Activated CD4-positive, alpha-beta T cell treated with anti-CD3 and anti-CD28 coated beads, Interleukin-10, Interleukin-2, amounts not matched to agents 100 ng/mL and 50 ng/mL, durations not matched to agents 16 hours and 8 hours (primary cell): ENCODE results near the gene DHRS7B.

ENCODE experiments used
- DNase-seq: peaks from one replicate; pipeline ENCODE4 v3.0.0-alpha.2; 2020

The DHRS7B gene

DNA sequence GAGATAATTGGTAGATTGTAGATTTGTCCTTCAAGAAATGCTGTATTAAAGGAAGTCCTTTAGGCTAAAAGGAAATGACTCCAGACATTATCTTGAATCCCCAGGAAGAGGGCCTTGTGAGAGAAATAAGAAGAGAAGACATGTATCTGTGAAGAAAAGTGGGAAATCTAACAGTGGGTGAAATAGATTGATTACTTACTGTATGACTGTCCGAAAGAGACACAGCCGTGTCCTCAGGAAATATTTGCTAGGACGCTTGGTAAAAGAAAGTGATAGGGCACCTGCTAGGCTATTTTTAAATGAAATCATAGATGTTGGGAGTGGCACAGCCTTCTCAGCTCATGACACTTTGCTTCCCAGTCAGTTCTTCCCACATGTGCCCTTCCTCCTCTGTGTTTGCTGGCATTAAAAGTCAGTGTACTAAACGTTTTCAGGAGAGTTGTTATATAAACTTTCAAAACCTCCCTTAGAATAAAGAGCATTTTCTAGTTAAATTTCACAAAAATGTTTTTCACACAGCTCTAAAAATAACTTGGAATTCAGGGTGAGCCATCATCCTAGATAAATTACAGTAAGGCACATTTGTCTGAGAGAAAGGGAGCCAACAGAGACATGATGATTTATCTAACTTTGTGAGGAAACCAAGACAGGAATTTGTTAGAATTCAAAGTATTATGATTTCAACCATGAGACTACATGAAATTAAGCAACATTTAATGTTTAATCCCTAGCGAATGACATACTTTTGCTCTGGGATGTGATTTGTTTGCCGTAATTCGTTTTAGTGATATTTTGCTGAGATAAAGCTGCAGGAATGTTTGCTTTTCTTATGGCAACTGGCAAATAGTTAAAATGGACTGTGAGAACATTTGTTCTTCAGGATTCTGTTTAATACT is 35.0 kb downstream of the DHRS7B start:
- no peak for DNase-seq

DNA sequence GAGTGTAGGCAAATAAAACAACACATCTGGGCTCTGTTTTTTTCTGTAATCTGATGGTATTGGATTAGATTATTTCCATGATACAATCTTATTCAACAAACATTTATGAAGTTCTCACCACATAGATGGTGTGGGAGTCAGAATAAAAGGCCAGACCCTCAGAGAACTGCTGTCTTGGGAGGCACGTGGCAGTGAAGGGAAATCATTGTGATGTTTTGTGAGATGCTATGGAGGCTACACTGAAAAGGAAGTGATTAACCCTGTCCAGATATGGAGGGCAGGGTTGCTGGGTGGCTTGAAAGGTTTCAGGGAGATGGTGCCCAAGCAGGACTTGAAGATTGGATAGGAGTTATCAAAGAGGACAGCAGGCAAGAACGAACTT is 35.6 kb downstream of the DHRS7B start:
- DNase-seq = no peak

DNA sequence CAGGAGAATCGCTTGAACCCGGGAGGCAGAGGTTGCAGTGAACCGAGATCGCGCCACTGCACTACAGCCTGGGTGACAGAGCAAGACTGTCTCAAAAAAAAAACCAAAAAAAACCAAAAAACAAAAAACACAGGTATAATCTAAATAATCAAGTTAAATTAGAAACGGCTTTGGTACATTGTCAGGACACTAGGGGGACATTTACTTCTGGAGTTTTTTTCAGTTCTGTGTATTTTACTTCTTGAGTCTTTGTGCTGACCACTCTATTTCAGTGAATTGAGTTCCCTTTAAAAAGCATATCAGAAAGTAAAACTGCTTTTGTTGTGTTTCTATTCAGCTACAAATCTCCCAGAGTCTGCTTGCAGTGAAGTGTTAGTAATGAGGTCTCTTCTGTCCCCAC is 36.3 kb downstream of the DHRS7B start:
- DNase-seq = no peak

DNA sequence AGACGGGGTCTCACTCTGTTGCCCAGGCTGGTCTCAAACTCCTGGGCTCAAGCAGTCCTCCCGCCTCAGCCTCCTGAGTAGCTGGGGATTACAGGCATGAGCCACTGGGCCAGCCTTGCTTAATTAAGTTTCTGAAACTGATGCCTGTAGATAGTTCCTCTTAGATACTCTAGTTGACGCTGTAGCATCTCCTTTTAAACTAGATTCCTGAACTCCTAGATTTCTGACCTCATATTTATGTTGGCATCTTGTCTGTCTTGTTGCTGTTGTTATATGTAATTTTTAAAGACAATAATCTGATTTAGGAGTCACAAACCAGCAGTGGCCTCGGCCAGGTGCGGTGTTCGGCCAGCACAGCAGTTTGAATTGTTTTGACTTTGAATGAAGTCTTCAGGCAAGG is 37.5 kb downstream of the DHRS7B start:
- DNase-seq = no peak

DNA sequence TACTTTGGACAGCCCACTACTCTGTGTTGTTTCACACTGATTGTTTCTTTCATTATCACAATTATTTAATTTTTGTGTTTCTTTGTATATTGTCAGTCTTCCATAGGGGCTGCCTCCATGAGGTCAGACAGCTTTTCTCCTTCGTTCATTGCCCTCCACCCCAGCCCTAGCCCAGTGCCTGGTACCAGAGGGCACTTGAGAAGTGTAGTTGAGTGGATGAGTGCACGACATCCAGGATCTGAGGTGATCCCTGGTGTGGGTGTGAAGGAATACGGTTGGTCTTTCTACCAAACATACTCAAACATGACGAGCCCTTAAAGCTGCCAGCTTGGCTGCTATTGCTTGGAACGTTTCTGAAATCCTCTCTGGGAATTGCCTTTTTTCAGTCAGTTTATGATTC is 37.9 kb downstream of the DHRS7B start:
- no peak for DNase-seq

DNA sequence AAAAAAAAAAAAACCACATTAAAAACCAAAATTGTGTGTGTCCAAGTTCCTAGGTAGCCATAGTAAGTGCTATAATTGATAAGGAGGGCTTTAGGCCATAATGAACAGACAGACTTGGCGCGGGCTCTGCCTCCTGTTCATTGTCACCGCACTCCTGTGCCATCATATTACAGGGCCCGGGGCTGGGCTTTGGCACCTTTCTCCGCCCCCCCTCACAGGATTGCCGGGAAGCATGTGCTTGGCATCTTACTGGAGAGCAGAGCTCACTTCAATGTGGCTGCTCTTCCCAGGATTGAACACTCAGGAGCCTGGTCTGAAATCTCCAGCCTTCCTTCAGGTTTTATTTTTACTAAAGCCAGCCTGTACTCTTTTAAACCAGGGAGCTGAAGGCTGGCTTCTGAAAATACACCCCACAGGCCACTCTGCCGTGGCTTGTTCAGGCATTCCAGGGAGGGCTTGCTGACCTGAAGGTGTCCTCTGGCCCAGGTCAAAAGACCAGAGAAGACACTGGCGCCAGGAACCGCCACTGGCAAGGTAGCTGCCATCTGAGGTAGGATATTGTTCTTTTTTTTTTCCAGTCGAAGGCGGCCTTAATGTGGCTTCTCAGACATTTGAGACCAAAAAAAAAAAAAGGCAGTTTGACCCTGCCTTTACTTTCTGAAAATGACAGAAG is 39.3 kb downstream of the DHRS7B start:
- no peak for DNase-seq

DNA sequence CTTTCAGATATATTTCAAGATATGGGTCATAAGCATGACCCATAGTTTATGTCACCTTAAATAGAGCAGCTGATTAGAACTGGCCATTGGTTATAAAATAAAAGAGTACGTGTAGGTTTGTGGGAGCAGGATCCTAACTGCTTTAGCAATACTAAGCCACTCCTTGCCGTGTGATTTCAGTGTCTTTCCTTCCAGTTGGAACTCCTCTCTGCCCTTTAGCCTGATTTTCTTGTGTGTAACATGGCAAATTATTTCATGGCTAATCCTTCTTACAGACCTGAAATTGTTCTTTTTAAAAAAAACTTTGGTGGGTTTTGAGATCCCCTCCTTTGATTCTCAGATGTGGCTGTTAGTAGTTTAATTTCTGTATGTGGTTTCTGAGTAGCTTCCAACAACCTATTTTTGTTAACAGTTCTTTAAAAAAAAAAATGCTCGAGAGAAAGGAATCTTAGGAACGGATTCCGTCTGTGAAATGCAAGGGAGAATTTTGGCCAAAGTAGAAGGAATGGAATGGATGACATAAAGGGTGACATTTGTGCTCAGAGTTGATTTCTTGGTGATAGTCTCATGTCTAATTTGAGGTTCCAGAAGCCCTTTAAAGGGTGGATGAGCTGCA is 39.9 kb downstream of the DHRS7B start:
- DNase-seq = no peak

DNA sequence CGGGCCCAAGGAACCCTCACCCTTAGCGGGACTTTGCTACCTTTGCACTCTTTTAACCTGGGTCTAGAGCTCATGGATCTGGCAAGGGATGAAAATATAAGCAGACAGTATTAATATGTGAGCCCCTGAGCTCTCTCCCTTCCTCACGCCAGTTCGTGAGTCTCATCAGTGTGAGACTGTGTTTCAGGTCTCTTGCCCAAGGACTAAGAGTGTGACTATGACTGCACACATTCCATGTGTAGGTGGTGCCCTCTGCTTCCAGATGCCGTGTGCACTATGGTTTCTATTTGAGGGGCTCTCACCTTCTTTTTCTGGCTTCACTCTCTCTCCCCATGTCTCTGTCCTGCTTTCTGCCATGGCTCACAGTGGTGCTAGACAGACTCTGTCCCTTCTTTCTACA is 40.5 kb downstream of the DHRS7B start:
- no peak for DNase-seq

DNA sequence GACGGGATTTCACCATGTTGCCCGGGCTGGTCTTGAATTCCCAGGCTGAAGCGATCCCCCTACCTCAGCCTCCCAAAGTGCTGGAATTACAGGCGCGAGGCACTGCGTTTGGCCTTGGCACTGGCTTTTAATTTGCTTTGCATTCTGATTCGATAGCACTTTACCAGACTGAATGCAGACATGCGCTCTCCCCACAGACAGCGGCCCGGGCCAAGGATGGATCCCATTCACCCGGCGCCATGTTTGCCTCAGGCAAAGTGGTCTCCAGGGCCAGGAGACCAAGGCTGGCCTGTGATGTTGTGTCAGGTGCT is 41.7 kb downstream of the DHRS7B start:
- DNase-seq = no peak

DNA sequence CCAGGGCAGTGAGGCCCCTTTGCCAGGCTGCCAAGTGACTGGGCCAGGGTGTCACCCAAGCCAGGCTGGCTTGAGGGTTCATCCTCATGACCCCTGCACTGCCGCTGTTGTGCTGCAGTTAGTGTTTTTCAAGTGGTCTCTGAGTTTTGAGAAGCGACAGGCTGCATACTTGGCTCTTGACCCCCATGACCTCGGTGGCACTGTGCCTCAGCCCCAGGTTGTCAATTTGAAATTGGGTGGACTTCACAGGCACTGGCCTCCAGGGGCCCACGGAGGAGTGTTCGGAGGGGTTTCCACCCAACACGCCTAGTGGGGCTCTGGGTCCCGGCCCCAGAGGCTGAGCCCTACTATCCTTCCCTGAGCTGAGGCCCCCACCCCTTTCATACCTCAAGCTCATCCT is 42.7 kb downstream of the DHRS7B start:
- no peak for DNase-seq

DNA sequence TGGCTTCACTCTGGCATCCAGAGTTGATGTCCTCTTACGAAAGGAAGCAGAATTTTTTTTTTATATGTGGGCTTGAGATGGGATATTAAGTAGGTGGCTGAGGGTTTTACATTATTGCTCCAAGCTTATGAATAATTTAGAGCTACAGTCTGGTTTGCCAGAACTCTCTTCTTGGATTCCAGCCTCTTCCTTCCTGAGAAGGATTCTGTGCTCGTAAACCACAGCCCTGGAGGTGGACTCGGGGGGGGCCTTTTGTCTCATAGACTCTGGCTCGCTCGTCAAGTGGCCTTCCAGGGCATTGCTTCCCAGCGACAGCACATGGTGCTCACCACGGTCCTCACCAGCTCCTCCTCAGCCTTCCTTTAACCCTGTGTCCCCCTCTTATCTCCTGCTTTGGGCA is 44.0 kb downstream of the DHRS7B start:
- no peak for DNase-seq

DNA sequence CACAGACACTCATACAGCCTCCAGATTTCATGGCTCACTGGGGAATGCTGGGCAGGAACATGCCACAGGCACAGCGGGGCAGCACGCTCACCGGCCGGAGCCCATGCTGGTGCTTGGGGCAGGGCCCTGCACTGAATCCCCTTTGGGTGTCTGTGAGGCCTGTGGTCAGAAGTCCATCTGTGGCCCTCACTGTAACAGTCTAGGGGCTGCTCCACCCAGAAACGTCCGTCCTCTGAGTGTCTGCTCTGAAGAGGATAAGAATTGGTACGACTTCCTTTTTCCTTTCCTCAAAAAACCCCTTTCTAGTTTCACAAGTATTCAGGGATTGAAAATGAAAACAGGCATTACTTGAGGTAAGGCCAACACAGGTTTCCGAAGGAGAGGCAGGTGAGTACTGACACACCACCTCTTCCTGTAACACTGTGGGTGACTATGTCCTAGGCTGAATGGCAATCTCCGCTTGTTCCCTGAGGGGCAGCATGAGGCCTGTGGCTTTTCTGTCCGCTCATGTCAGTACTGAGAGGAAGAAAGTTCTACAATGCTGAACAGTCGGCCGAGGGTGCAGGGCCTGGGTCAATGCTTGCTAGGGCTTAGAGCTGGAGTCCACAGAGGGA is 44.7 kb downstream of the DHRS7B start:
- peak; percentile 45 for DNase-seq

DNA sequence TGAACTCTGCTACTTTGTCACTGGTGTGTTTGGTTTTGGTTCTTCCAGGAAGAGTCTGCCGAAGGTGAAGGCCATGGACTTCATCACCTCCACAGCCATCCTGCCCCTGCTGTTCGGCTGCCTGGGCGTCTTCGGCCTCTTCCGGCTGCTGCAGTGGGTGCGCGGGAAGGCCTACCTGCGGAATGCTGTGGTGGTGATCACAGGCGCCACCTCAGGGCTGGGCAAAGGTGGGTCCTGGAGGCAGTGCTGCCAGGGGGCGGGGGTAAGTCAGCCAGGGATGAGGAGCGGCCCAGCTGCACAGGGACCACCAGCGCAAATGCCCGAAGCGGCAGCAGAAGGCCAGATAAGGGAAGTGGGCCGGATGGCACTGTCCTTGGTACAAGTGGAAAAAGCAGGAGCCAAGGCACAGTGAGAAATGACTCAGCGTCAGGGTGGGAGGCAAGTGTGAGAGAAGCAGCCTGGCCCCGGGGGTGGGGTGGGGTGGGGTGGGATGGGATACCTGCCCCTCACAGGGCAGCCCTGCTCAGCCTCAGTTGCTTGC is 45.3 kb downstream of the DHRS7B start:
- DNase-seq = no peak

DNA sequence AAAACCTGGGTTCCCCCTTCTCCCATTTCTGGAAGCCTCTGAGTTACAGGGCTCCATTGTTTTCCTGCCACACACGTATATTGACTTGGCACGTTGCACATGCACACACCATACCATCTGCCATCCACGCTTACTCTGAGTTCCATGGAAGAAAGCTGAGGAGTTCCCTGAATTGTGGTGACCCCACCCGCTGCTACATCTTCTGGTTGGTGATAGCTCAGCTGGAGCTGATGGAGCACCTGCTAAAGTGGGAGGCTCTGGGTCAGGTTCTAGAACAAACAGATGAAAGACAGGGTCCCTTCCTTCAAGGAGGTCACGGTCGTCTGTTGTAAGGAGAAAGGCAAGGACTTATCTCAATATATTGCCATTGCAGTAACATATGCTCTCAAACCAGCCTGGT is 46.1 kb downstream of the DHRS7B start:
- no peak for DNase-seq

DNA sequence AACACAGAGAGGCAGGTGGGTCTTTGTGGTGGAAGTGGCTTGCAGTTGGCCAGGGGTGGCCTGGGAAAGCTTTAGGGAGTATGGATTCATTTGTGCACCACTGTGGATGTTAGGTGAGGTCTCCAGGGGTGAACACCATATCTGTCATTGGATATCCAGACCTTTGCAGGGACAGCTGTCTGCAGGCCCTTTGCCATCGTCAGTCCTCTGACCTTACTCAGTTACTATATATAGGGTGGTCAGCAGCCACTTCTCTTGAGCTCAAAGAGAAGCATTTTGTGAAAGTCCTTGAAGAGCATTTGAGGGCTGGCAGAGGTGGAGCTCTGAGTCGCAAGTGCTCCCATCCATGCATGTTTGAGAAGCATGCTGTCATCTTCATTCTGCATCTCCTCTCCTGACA is 46.8 kb downstream of the DHRS7B start:
- DNase-seq = no peak

DNA sequence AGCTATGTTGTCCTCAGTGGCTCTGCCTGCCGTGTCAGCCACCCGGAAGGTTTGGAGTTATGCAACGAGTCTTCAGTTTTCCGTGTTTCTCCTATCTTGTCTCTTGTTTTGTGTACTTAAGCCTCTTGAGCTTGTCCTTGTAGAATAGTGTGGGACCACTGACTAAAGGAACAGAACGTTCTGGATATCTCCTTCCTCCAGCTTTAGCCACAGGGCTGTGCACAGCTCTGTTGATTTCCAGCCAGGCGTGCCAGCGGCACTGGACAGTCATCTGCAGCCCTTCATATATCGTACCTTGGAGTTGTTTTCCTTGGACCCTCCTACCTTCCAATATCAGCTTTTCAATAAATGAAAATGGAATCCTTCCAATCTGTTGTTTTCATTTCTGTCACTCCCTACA is 47.4 kb downstream of the DHRS7B start:
- DNase-seq = no peak

DNA sequence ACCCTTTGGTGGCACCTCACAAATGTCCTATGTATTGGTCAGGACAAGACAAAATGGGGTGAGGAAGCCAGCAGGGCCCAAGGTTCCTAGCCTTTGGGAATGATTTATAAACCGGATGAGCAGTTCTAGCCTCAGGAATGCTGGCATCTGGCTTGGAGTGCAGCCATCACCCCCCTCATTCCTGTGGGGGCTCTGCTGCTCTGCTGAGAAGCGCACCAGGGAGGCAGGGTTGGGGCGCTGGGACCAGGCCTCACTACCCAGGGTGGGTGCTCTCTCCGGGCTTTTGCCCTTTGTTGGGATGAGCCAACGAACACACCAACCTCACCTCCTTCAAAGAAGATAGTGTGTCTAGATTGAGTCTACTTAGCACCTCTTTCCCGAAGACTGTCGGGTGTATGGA is 47.9 kb downstream of the DHRS7B start:
- no peak for DNase-seq

DNA sequence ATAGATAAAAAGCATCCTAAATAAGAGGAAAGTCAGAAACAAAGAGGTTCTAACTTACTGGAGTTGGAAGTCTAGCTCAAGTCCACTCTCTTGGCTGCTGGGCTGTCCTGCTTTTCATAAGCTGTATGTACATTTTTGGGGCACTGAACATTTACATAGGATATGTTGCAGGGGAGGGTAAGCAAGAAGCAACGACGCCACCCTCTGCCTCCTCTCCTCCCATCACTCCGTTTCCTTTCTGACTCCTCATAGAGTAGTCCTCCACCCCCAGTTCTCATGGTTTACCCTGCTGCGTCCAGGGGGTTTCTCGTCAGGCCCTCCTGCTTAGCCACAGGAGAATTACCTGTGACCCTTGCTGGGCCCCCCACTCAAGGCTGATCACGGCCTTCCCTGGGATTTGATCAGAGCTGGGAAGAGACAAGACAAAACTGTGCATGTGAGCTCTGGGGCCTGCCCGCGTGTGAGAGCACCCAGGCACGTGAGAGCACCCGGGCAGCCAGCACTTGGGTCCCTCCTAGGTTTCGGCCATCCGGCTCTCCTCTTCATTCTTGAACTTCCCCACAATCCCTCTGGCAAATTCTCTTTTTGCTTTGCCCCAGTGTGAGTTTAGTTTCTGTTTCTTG is 50.1 kb downstream of the DHRS7B start:
- no peak for DNase-seq

DNA sequence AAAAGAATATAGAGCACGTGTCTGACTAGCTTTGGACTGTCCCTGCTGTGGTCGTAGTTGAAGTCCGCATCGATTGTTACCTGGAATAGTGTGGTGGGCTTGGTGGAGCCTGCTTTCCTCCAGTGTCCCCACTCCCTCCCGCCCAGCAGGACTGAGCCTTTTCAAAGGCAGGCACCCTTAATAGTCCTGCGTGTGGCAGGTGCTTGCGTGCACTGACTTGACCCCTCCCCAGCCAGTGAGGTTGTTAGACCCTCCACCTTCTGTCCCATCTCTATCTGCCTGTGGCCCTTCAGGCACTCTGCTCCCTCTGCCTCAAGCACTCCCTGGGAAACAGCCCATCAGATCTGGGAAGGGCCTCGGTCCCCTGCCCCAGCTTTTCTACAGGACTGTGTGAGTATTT is 50.6 kb downstream of the DHRS7B start:
- DNase-seq = no peak

DNA sequence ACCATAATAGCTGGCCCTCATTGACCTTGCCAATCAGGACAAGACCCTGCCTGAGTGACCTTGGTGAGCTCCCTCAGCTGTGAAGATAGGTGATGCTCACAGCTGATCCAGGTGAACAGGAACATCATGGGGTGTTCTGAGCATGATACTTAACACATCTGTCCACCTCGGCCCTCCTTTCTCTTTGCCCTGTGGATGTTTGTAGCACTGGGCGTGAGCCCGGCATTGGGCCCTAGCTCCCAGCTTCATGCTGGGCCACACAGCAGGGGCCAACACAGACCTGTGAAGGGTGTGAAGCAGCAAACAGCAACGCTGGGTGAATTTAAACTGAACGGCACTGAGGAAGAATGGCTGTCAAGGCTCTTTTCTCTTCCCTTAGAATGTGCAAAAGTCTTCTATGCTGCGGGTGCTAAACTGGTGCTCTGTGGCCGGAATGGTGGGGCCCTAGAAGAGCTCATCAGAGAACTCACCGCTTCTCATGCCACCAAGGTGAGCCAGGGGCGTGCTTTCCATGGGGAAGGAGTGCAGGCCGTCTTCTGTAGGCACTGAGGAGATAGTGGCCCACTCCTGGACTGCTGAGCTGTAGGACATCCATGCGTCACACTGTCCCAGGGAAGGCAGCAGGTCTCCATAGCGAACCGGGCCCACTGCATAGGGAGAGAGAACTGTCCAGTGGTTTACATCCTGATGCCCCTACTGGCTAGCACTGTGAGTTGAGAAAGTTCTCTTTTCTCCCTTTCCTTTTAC is 51.3 kb downstream of the DHRS7B start:
- DNase-seq = no peak

DNA sequence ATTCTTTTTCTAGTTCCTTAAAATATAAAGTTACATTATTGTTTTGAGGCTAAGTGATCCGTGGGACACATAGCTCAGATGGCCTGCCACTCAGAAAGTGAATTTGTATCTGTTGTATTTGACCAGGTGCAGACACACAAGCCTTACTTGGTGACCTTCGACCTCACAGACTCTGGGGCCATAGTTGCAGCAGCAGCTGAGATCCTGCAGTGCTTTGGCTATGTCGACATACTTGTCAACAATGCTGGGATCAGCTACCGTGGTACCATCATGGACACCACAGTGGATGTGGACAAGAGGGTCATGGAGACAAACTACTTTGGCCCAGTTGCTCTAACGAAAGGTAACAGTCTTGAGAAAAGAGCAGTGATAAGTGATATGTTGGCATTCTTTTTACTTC is 56.7 kb downstream of the DHRS7B start:
- no peak for DNase-seq

DNA sequence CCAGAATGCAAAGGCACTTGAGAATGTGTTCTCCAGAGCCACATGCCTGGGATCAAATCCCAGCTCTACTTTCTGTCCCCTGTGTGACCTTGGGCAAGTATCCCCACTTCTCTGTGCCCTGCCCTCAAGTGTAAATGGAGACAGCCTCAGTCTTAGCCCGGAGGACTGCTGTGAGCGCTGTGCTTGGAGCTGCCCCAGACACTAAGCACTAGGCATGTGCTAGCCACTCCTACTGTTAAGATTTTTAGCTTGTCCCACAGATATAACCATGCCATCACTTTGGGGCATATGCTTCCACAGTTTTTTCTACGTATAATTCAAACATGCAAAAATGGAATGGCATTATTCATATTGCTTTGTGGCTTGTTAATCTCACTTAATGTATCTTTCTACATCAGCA is 57.8 kb downstream of the DHRS7B start:
- no peak for DNase-seq
